ENCODE measurements around the gene NFILZ.
A peak's percentile ranks its signal among the peaks of the same experiment; 100 is the strongest.
"Not testable (repeated sequence)": the region's sequence is repeated elsewhere in the genome, so short reads cannot be mapped to it uniquely, and the experiment has no call there.

Gene NFILZ

DNA sequence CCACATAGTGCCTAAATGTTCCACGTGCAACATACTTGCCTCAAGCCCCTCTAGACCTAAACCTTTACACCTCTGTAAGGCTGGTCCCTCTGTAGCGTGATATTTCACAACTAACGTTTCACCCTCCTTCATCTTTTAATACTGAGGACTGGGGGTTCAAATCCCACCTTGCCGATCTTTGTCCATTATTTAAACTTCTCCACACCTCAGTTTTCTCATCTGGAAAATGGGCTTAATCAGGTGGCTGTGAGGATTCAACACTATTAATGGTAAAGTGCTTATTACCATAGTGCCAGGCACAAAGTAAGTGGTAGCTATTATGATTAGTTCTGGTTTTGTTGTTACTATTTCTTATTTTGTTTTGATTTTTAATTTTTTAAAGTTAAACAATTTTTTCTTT, 12.4 kb upstream of the NFILZ start:
- Histone ChIP-seq H3K4me3 (ENCODE audit: low read depth, low read length) (no peak overlapping the region), H3K27ac (ENCODE audit: extremely low read depth, low read depth, low read length) (no peak overlapping the region), H3K9me3 (ENCODE audit: control insufficient read depth, insufficient read depth, low read depth, low read length) (no peaks in the 10 kb centered on the region), H3K4me1 (ENCODE audit: control insufficient read depth, insufficient read depth, low read length) (no peaks in the 10 kb centered on the region), H3K36me3 (ENCODE audit: control insufficient read depth in 2 of 2, insufficient read depth in 1 of 2, low read length in 2 of 2) (no peaks in the 10 kb centered on the region)
- CTCF ChIA-PET: interaction anchor here (0.7 to 0.9 kb wide), 2 partner anchors 32 to 689 kb away, joined by 3 to 6 read pairs; no protein-coding TSS in a partner anchor
- TF ChIP-seq ZSCAN16 (tag by site-specific recombination; IDR thresholded peaks at IDR 0.05): no peak
- POLR2A ChIA-PET: no interaction called here

DNA sequence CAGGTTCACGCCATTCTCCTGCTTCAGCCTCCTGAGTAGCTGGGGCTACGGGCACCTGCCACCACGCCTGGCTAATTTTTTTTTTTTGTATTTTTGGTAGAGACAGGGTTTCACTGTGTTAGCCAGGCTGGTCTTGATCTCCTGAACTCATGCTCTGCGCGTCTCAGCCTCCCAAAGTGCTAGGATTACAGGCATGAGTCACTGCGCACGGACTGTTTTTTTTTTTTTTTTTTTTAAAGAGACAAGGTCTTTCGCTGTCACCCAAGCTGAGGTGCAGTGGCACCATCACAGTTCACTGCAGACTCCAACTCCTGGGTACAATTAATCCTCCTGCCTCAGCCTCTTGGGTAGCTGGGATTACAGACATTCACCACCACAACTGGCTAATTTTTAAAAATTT, 11.7 kb upstream of the NFILZ start:
- no peak overlapping the region for H3K27ac ChIP-seq (ENCODE audit: extremely low read depth, low read depth, low read length)
- TF ChIP-seq, protein P1, sequence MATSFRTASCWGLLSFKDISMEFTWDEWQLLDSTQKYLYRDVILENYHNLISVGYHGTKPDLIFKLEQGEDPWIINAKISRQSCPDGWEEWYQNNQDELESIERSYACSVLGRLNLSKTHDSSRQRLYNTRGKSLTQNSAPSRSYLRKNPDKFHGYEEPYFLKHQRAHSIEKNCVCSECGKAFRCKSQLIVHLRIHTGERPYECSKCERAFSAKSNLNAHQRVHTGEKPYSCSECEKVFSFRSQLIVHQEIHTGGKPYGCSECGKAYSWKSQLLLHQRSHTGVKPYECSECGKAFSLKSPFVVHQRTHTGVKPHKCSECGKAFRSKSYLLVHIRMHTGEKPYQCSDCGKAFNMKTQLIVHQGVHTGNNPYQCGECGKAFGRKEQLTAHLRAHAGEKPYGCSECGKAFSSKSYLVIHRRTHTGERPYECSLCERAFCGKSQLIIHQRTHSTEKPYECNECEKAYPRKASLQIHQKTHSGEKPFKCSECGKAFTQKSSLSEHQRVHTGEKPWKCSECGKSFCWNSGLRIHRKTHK (tag by site-specific recombination; IDR thresholded peaks at IDR 0.05): no peak
- no peak for TF ChIP-seq ZFHX2 (tag by site-specific recombination; conservative IDR thresholded peaks at IDR 0.05)
- 0 out of 2 replicates have a peak, but pooled peaks have one; percentile 23 for TF ChIP-seq ZNF391 (tag by site-specific recombination; IDR thresholded peaks at IDR 0.05; ENCODE audit: borderline replicate concordance, low read depth)
- TF ChIP-seq, protein P2, sequence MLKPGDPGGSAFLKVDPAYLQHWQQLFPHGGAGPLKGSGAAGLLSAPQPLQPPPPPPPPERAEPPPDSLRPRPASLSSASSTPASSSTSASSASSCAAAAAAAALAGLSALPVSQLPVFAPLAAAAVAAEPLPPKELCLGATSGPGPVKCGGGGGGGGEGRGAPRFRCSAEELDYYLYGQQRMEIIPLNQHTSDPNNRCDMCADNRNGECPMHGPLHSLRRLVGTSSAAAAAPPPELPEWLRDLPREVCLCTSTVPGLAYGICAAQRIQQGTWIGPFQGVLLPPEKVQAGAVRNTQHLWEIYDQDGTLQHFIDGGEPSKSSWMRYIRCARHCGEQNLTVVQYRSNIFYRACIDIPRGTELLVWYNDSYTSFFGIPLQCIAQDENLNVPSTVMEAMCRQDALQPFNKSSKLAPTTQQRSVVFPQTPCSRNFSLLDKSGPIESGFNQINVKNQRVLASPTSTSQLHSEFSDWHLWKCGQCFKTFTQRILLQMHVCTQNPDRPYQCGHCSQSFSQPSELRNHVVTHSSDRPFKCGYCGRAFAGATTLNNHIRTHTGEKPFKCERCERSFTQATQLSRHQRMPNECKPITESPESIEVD (tag by site-specific recombination; IDR thresholded peaks at IDR 0.05): no peak
- TF ChIP-seq ZNF202 (tag by site-specific recombination; IDR thresholded peaks at IDR 0.05; ENCODE audit: borderline replicate concordance): no peak
- peak; percentile 5; the same call in 1 of the 2 replicates for TF ChIP-seq ZNF768 (tag by site-specific recombination; IDR thresholded peaks at IDR 0.05)
- peak; percentile 23; the same call in 1 of the 2 replicates for TF ChIP-seq ZNF629 (tag by site-specific recombination; IDR thresholded peaks at IDR 0.05)
- peak; percentile 71 for TF ChIP-seq ZBTB17 (tag by site-specific recombination; IDR thresholded peaks at IDR 0.05)
- 0 out of 2 replicates have a peak, but pooled peaks have one; percentile 14 for TF ChIP-seq ZNF335 (tag by site-specific recombination; conservative IDR thresholded peaks at IDR 0.05)
- peak; percentile 66 for TF ChIP-seq SP7 (tag by site-specific recombination; IDR thresholded peaks at IDR 0.05)
- peak; percentile 61; the same call in 1 of the 2 replicates for TF ChIP-seq ZEB2 (tag by site-specific recombination; IDR thresholded peaks at IDR 0.05)
- peak; percentile 3; the same call in 1 of the 2 replicates for TF ChIP-seq ZBTB21 (tag by site-specific recombination; IDR thresholded peaks at IDR 0.05)
- 0 out of 2 replicates have a peak, but pooled peaks have one; percentile 53 for TF ChIP-seq KLF8 (tag by site-specific recombination; IDR thresholded peaks at IDR 0.05)
- TF ChIP-seq, protein P3, sequence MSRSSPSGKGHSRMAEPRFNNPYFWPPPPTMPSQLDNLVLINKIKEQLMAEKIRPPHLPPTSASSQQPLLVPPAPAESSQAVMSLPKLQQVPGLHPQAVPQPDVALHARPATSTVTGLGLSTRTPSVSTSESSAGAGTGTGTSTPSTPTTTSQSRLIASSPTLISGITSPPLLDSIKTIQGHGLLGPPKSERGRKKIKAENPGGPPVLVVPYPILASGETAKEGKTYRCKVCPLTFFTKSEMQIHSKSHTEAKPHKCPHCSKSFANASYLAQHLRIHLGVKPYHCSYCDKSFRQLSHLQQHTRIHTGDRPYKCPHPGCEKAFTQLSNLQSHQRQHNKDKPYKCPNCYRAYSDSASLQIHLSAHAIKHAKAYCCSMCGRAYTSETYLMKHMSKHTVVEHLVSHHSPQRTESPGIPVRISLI (tag by site-specific recombination; IDR thresholded peaks at IDR 0.05): peak; percentile 81
- no peak overlapping the region for H3K4me3 ChIP-seq (ENCODE audit: low read depth, low read length)
- CTCF ChIA-PET: interaction anchor here (0.9 kb wide), 1 partner anchor 33 kb away, joined by 6 read pairs; no protein-coding TSS in a partner anchor
- no peaks in the 10 kb centered on the region for H3K36me3 ChIP-seq (ENCODE audit: control insufficient read depth in 2 of 2, insufficient read depth in 1 of 2, low read length in 2 of 2)
- H3K9me3 ChIP-seq (ENCODE audit: control insufficient read depth, insufficient read depth, low read depth, low read length): no peaks in the 10 kb centered on the region
- POLR2A ChIA-PET: interaction anchor here (0.6 kb wide), 1 partner anchor 310 kb away, joined by 3 read pairs; no protein-coding TSS in a partner anchor
- H3K4me1 ChIP-seq (ENCODE audit: control insufficient read depth, insufficient read depth, low read length): no peaks in the 10 kb centered on the region

DNA sequence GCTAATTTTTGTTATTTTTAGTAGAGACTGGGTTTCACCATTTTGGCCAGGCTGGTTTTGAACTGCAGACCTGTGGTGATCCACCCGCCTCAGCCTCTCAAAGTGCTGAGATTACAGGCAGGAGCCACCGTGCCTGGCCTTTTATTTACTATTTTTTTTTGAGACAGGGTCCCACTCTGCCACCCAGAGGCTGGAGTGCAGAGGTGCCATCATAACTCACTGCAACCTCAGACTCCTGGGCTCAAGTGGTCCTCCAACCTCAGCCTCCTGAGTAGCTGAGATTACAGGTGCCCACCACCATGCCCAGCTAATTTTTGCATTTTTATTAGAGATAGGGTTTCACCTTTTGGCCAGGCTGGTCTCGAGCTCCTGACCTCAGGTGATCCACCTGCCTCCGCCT, 7.5 kb upstream of the NFILZ start:
- H3K27ac ChIP-seq (ENCODE audit: extremely low read depth, low read depth, low read length); H3K36me3 ChIP-seq (ENCODE audit: control insufficient read depth in 2 of 2, insufficient read depth in 1 of 2, low read length in 2 of 2); H3K9me3 ChIP-seq (ENCODE audit: control insufficient read depth, insufficient read depth, low read depth, low read length); H3K4me3 ChIP-seq (ENCODE audit: low read depth, low read length); H3K4me1 ChIP-seq (ENCODE audit: control insufficient read depth, insufficient read depth, low read length); POLR2A ChIA-PET: not testable (repeated sequence)
- peak; percentile 41 for TF ChIP-seq ZNF654 (tag by site-specific recombination; IDR thresholded peaks at IDR 0.05; ENCODE audit: low read depth)
- TF ChIP-seq, protein P4, sequence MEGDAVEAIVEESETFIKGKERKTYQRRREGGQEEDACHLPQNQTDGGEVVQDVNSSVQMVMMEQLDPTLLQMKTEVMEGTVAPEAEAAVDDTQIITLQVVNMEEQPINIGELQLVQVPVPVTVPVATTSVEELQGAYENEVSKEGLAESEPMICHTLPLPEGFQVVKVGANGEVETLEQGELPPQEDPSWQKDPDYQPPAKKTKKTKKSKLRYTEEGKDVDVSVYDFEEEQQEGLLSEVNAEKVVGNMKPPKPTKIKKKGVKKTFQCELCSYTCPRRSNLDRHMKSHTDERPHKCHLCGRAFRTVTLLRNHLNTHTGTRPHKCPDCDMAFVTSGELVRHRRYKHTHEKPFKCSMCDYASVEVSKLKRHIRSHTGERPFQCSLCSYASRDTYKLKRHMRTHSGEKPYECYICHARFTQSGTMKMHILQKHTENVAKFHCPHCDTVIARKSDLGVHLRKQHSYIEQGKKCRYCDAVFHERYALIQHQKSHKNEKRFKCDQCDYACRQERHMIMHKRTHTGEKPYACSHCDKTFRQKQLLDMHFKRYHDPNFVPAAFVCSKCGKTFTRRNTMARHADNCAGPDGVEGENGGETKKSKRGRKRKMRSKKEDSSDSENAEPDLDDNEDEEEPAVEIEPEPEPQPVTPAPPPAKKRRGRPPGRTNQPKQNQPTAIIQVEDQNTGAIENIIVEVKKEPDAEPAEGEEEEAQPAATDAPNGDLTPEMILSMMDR (tag by site-specific recombination; IDR thresholded peaks at IDR 0.05): 0 out of 2 replicates have a peak, but pooled peaks have one; percentile 22
- CTCF ChIA-PET: interaction anchor here (0.5 to 1.7 kb wide), 9 partner anchors 11 to 848 kb away, joined by 3 to 13 read pairs (median 4); no protein-coding TSS in a partner anchor

All from HEK293 (cell line).